ENCODE results near the gene FOXK1.

The FOXK1 gene

GRCh38 chr7:4700577-4701235, 18.6 kb downstream of the FOXK1 start:
- ChIA-PET CTCF (interaction anchor here (0.5 kb wide), 1 partner anchor 53 kb away, joined by 3 read pairs; no protein-coding TSS in a partner anchor), POLR2A (interaction anchor here (0.7 to 1.0 kb wide), 2 partner anchors 14 to 44 kb away, joined by 3 read pairs; no protein-coding TSS in a partner anchor)
- no peak for TF ChIP-seq CTCF (IDR thresholded peaks at IDR 0.05; ENCODE audit: insufficient read depth, low read length, missing control alignments)
- H3K4me3 ChIP-seq (ENCODE audit: low read depth, low read length) = no peak overlapping the region
- peak; percentile 40 for DNase-seq (ENCODE audit: low read depth, low spot score)

- no peak for DNase-seq (ENCODE audit: low read depth, low spot score)
- H3K4me3 ChIP-seq (ENCODE audit: low read depth, low read length) = no peak overlapping the region
- TF ChIP-seq CTCF (IDR thresholded peaks at IDR 0.05; ENCODE audit: insufficient read depth, low read length, missing control alignments) = no peak
- ChIA-PET POLR2A (no interaction called here), CTCF (no interaction called here)
These were observed 20.9 kb downstream of the FOXK1 start for GRCh38 chr7:4702961-4703512.

GRCh38 chr7:4703532-4703931, 21.4 kb downstream of the FOXK1 start:
- ChIA-PET CTCF (no interaction called here), POLR2A (no interaction called here)
- no peak overlapping the region for H3K4me3 ChIP-seq (ENCODE audit: low read depth, low read length)
- no peak for DNase-seq (ENCODE audit: low read depth, low spot score)
- no peak for TF ChIP-seq CTCF (IDR thresholded peaks at IDR 0.05; ENCODE audit: insufficient read depth, low read length, missing control alignments)

- ChIA-PET CTCF (interaction anchor here (0.9 kb wide), 1 partner anchor 14 kb away, joined by 4 read pairs; no protein-coding TSS in a partner anchor), POLR2A (no interaction called here)
- no peak overlapping the region for H3K4me3 ChIP-seq (ENCODE audit: low read depth, low read length)
- no peak for TF ChIP-seq CTCF (IDR thresholded peaks at IDR 0.05; ENCODE audit: insufficient read depth, low read length, missing control alignments)
- no peak for DNase-seq (ENCODE audit: low read depth, low spot score)
These were observed 24.5 kb downstream of the FOXK1 start for GRCh38 chr7:4706384-4707216.

- ChIA-PET POLR2A (interaction anchor here (0.6 kb wide), 1 partner anchor 39 kb away, joined by 3 read pairs; no protein-coding TSS in a partner anchor), CTCF (no interaction called here)
- no peak overlapping the region for H3K4me3 ChIP-seq (ENCODE audit: low read depth, low read length)
- DNase-seq (ENCODE audit: low read depth, low spot score) = no peak
- TF ChIP-seq CTCF (IDR thresholded peaks at IDR 0.05; ENCODE audit: insufficient read depth, low read length, missing control alignments) = no peak
These were observed 25.2 kb downstream of the FOXK1 start for GRCh38 chr7:4707217-4707741.

GRCh38 chr7:4707980-4708411, 25.9 kb downstream of the FOXK1 start:
- ChIA-PET CTCF (no interaction called here), POLR2A (interaction anchor here (0.6 kb wide), 1 partner anchor 67 kb away, joined by 3 read pairs; no protein-coding TSS in a partner anchor)
- TF ChIP-seq CTCF (IDR thresholded peaks at IDR 0.05; ENCODE audit: insufficient read depth, low read length, missing control alignments) = no peak
- no peak overlapping the region for H3K4me3 ChIP-seq (ENCODE audit: low read depth, low read length)
- DNase-seq (ENCODE audit: low read depth, low spot score) = no peak

Measured in AG04449 (cell line).